H9 (cell line): Measurements from ENCODE around the gene PKP3. TPM values are rescaled to one million over a fixed set of nuclear protein-coding genes. Genes with fewer than 3 reads are reported as not detected.

Source experiments
- DNase-seq: peaks from one replicate; pipeline ENCODE4 v3.0.0-alpha.2; 2017
- H2AFZ ChIP-seq: one replicate; pipeline ENCODE4 v1.6.1; 2013; ENCODE audit warnings: mild to moderate bottlenecking, low read length, control low read depth, moderate library complexity
- H2AK5ac ChIP-seq: 2 replicates; pipeline ENCODE4 v1.6.1; 2013; ENCODE audit warnings: low read length, control low read depth, mixed read lengths; ENCODE audit not compliant: insufficient read length
- H2BK120ac ChIP-seq: one replicate; pipeline ENCODE4 v1.6.1; 2013; ENCODE audit warnings: low read depth, mild to moderate bottlenecking, low read length, control low read depth, inconsistent platforms; ENCODE audit not compliant: poor library complexity, severe bottlenecking
- H2BK12ac ChIP-seq: 2 replicates; pipeline ENCODE4 v1.6.1; 2013; ENCODE audit warnings: low read length, control low read depth, mixed read lengths, low read depth; ENCODE audit not compliant: insufficient read length
- H2BK15ac ChIP-seq: 2 replicates; pipeline ENCODE4 v1.6.1; 2013; ENCODE audit warnings: low read depth, low read length, control low read depth
- H2BK20ac ChIP-seq: one replicate; pipeline ENCODE4 v1.6.1; 2013; ENCODE audit warnings: low read depth, mild to moderate bottlenecking, low read length, control low read depth, inconsistent platforms; ENCODE audit not compliant: poor library complexity, severe bottlenecking
- H2BK5ac ChIP-seq: 2 replicates; pipeline ENCODE4 v1.6.1; 2013; ENCODE audit warnings: low read length, control low read depth, mixed read lengths; ENCODE audit not compliant: insufficient read length
- H3K14ac ChIP-seq: 2 replicates; pipeline ENCODE4 v1.6.1; 2013; ENCODE audit warnings: low read length, control low read depth; ENCODE audit not compliant: insufficient read depth
- H3K18ac ChIP-seq: 2 replicates; pipeline ENCODE4 v1.6.1; 2013; ENCODE audit warnings: low read depth, mild to moderate bottlenecking, mixed read lengths, low read length, control low read depth; ENCODE audit not compliant: insufficient read length
- H3K23ac ChIP-seq: 2 replicates; pipeline ENCODE4 v1.6.1; 2013; ENCODE audit warnings: low read length, control low read depth, mixed read lengths, low read depth; ENCODE audit not compliant: insufficient read length
- H3K23me2 ChIP-seq: 2 replicates; pipeline ENCODE4 v1.6.1; 2013; ENCODE audit warnings: low read depth, mild to moderate bottlenecking, mixed read lengths, low read length, control low read depth; ENCODE audit not compliant: insufficient read length, poor library complexity, severe bottlenecking
- H3K27ac ChIP-seq: 2 replicates; pipeline ENCODE4 v1.5.1; 2013; ENCODE audit warnings: low read length, control low read depth, mixed read lengths, low read depth; ENCODE audit not compliant: insufficient read length
- H3K27me3 ChIP-seq: 2 replicates; pipeline ENCODE4 v1.6.1; 2013; ENCODE audit warnings: low read length, control low read depth, inconsistent platforms; ENCODE audit not compliant: insufficient read depth
- H3K4ac ChIP-seq: 2 replicates; pipeline ENCODE4 v1.6.1; 2013; ENCODE audit warnings: low read depth, mild to moderate bottlenecking, control low read depth, inconsistent platforms, low read length, moderate library complexity
- H3K4me1 ChIP-seq: 2 replicates; pipeline ENCODE4 v1.6.1; 2013; ENCODE audit warnings: low read length, control low read depth, inconsistent platforms; ENCODE audit not compliant: insufficient read depth
- H3K4me2 ChIP-seq: 2 replicates; pipeline ENCODE4 v1.6.1; 2013; ENCODE audit warnings: low read length, control low read depth, mixed read lengths; ENCODE audit not compliant: insufficient read length, insufficient read depth
- H3K56ac ChIP-seq: 2 replicates; pipeline ENCODE4 v1.6.1; 2013; ENCODE audit warnings: low read depth, mild to moderate bottlenecking, mixed read lengths, low read length, control low read depth; ENCODE audit not compliant: insufficient read length
- H3K79me1 ChIP-seq: 2 replicates; pipeline ENCODE4 v1.6.1; 2013; ENCODE audit warnings: low read depth, mild to moderate bottlenecking, moderate library complexity, low read length, control low read depth, inconsistent platforms; ENCODE audit not compliant: insufficient read depth, poor library complexity, severe bottlenecking
- H3K79me2 ChIP-seq: 2 replicates; pipeline ENCODE4 v1.6.1; 2013; ENCODE audit warnings: low read length, control low read depth, inconsistent platforms; ENCODE audit not compliant: insufficient read depth
- H3K9ac ChIP-seq: 2 replicates; pipeline ENCODE4 v1.6.1; 2013; ENCODE audit warnings: low read length, control low read depth, mixed read lengths; ENCODE audit not compliant: insufficient read length; ENCODE audit errors: extremely low read depth
- H3K9me3 ChIP-seq: one replicate; pipeline ENCODE4 v1.6.1; 2013; ENCODE audit warnings: low read depth, low read length, inconsistent platforms; ENCODE audit not compliant: control insufficient read depth
- H3T11ph ChIP-seq: one replicate; pipeline ENCODE4 v1.6.1; 2013; ENCODE audit warnings: mild to moderate bottlenecking, low read length, control low read depth, inconsistent platforms
- H4K20me1 ChIP-seq: one replicate; pipeline ENCODE4 v1.6.1; 2013; ENCODE audit not compliant: control insufficient read depth, insufficient read length, insufficient read depth
- H4K5ac ChIP-seq: 2 replicates; pipeline ENCODE4 v1.6.1; 2013; ENCODE audit warnings: low read depth, mild to moderate bottlenecking, mixed read lengths, low read length, control low read depth; ENCODE audit not compliant: insufficient read length
- H4K8ac ChIP-seq: replicated peaks from 2 replicates; pipeline ENCODE4 v1.6.1; 2013; ENCODE audit warnings: low read length, control low read depth, mixed read lengths, low read depth; ENCODE audit not compliant: insufficient read length
- H4K91ac ChIP-seq: 2 replicates; pipeline ENCODE4 v1.6.1; 2013; ENCODE audit warnings: low read depth, mild to moderate bottlenecking, moderate library complexity, mixed read lengths, low read length, control low read depth; ENCODE audit not compliant: insufficient read length
- H3K27ac Mint-ChIP-seq, 3 experiments: 2 replicates in 2 of 3; 3 replicates in 1 of 3; pipeline ENCODE4 v1.8.0; 2020 to 2021; ENCODE audit warnings: mixed read lengths in 3 of 3, mild to moderate bottlenecking in 1 of 3, moderate library complexity in 1 of 3
- H3K27me3 Mint-ChIP-seq: 2 replicates; pipeline ENCODE4 v1.8.0; 2021; ENCODE audit warnings: low read depth, mild to moderate bottlenecking, moderate library complexity, mixed read lengths
- H3K36me3 Mint-ChIP-seq, 3 experiments: 2 replicates in 2 of 3; 3 replicates in 1 of 3; pipeline ENCODE4 v1.8.0; 2020 to 2021; ENCODE audit warnings: low read depth in 3 of 3, mixed read lengths in 3 of 3; ENCODE audit not compliant: insufficient read depth in 1 of 3
- H3K4me1 Mint-ChIP-seq, 2 experiments: 2 replicates each; pipeline ENCODE4 v1.8.0; 2020; ENCODE audit warnings: mixed read lengths in 2 of 2
- H3K4me3 Mint-ChIP-seq, 2 experiments: 2 replicates in 1 of 2; 3 replicates in 1 of 2; pipeline ENCODE4 v1.8.0; 2020 to 2021; ENCODE audit warnings: mild to moderate bottlenecking in 2 of 2, mixed read lengths in 2 of 2, moderate library complexity in 1 of 2
- H3K9me3 Mint-ChIP-seq, 2 experiments: 2 replicates in 1 of 2; 3 replicates in 1 of 2; pipeline ENCODE4 v1.8.0; 2020; ENCODE audit warnings: mild to moderate bottlenecking in 2 of 2, mixed read lengths in 2 of 2, moderate library complexity in 1 of 2
- WGBS: extraction: QIAGEN DNeasy Blood & Tissue Kit; methylation state at CpG from one replicate; pipeline ENCODE4 v1.1.7; 2013; ENCODE audit warnings: missing lambda C conversion rate, low lambda C conversion rate, mixed read lengths; ENCODE audit not compliant: insufficient read length; ENCODE audit errors: extremely low coverage; 5-methylcytosine and 5-hydroxymethylcytosine counted together
- total RNA-seq: library from RNA; stranded (reverse); gene quantifications from 2 replicates; pipeline ENCODE4 v1.2.1, GENCODE V29; 2021
- TF ChIP-seq, protein P1 (sequence below): fragments of 200-600 bp; sonication (generic); conservative IDR thresholded peaks from 3 replicates; pipeline ENCODE4 v1.8.0; 2021; ENCODE audit warnings: antibody characterized with exemption, mild to moderate bottlenecking

The PKP3 gene
- total RNA-seq, 1 experiment from 2014 or later = 41.7 TPM

DNA sequence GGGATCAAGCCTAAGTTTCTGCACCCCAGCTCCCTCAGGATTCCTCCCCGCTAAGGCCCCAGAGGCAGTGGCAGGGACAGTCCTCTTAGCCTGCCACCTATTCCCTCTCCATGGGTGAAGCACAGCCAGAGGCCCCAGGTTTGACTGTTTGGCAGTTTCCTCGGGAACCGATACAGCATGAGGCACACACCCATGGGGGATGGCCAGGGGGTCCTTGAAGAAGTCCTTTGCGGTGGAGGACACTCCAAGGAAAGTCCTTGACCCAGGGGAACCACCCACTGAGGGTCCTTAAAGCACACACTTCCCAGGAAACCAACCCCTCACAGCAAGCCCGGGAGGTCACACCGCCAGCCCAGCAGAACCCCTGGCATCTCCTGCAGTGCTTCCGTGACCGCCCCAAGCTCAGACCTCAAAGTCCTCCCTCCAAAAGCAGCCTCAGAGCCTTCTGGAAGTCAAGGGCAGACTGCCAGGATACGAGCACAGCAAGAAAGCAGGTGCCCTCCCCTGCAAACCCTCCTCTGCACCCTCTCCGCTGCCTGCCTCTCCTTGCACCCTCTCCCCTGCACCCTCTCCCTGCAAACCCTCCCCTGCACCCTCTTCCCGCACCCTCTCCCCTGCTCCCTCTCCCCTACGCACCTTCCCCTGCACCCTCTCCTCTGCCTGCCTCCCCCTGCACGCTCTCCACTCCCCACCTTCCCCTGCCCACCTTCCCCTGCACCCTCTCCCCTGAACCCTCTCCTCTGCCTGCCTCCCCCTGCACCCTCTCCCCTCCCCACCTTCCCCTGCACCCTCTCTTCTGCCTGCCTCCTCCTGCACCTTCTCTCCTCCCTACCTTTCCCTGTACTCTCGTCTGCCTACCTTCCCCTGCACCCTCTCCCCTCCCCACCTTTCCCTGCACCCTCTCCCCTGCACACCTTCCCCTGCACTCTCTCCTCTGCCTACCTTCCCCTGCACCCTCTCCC, 19.4 kb downstream of the PKP3 start:
- H3K79me2 ChIP-seq = no peaks in the 10 kb centered on the region; the same call in 1 of the 2 replicates
- peaks cover 10% of the 10 kb centered on the region for H3K23me2 ChIP-seq
- H3K4ac ChIP-seq = no peak overlapping the region
- H3K27ac ChIP-seq = no peak overlapping the region
- no peak overlapping the region for H2BK12ac ChIP-seq
- H4K8ac ChIP-seq = no peak overlapping the region
- H3K9me3 ChIP-seq = no peaks in the 10 kb centered on the region
- H3K23ac ChIP-seq = no peak overlapping the region
- H2BK15ac ChIP-seq = no peak overlapping the region
- no peak overlapping the region for H2BK5ac ChIP-seq
- H2BK120ac ChIP-seq = no peak overlapping the region
- TF ChIP-seq, protein P1, sequence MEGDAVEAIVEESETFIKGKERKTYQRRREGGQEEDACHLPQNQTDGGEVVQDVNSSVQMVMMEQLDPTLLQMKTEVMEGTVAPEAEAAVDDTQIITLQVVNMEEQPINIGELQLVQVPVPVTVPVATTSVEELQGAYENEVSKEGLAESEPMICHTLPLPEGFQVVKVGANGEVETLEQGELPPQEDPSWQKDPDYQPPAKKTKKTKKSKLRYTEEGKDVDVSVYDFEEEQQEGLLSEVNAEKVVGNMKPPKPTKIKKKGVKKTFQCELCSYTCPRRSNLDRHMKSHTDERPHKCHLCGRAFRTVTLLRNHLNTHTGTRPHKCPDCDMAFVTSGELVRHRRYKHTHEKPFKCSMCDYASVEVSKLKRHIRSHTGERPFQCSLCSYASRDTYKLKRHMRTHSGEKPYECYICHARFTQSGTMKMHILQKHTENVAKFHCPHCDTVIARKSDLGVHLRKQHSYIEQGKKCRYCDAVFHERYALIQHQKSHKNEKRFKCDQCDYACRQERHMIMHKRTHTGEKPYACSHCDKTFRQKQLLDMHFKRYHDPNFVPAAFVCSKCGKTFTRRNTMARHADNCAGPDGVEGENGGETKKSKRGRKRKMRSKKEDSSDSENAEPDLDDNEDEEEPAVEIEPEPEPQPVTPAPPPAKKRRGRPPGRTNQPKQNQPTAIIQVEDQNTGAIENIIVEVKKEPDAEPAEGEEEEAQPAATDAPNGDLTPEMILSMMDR = no peak
- peak overlapping the region in 1 of 3 experiments; percentile 47; a peak in 1 of 7 replicates for H3K27ac Mint-ChIP-seq
- H2AFZ ChIP-seq = no peak overlapping the region
- no peak overlapping the region for H3K18ac ChIP-seq
- H3K27me3 Mint-ChIP-seq = peaks cover 14% of the 10 kb centered on the region
- H3K14ac ChIP-seq = no peak overlapping the region
- H2BK20ac ChIP-seq = no peak overlapping the region
- no CpG with 5 or more reads among the region's 14 CpGs for WGBS
- peaks cover 2% of the 10 kb centered on the region; the same call in 1 of the 2 replicates for H3K4me1 ChIP-seq
- H2AK5ac ChIP-seq = no peak overlapping the region
- H3K9ac ChIP-seq = no peak overlapping the region
- no peak for DNase-seq
- H4K91ac ChIP-seq = no peak overlapping the region
- no peak overlapping the region for H3K56ac ChIP-seq
- no peak overlapping the region for H3K4me3 Mint-ChIP-seq
- H3T11ph ChIP-seq = no peak overlapping the region
- H3K9me3 Mint-ChIP-seq = no peaks in the 10 kb centered on the region; a peak in 1 of 5 replicates
- H3K4me2 ChIP-seq = no peak overlapping the region
- H3K79me1 ChIP-seq = no peaks in the 10 kb centered on the region
- H4K5ac ChIP-seq = no peak overlapping the region
- no peaks in the 10 kb centered on the region for H3K36me3 Mint-ChIP-seq
- no peaks in the 10 kb centered on the region; the same call in 1 of the 2 replicates for H3K27me3 ChIP-seq
- H4K20me1 ChIP-seq = peaks cover 5% of the 10 kb centered on the region
- peaks cover 17 to 26% of the 10 kb centered on the region in 2 experiments for H3K4me1 Mint-ChIP-seq
